Measurements from ENCODE around the gene RASL10A.

DNA sequence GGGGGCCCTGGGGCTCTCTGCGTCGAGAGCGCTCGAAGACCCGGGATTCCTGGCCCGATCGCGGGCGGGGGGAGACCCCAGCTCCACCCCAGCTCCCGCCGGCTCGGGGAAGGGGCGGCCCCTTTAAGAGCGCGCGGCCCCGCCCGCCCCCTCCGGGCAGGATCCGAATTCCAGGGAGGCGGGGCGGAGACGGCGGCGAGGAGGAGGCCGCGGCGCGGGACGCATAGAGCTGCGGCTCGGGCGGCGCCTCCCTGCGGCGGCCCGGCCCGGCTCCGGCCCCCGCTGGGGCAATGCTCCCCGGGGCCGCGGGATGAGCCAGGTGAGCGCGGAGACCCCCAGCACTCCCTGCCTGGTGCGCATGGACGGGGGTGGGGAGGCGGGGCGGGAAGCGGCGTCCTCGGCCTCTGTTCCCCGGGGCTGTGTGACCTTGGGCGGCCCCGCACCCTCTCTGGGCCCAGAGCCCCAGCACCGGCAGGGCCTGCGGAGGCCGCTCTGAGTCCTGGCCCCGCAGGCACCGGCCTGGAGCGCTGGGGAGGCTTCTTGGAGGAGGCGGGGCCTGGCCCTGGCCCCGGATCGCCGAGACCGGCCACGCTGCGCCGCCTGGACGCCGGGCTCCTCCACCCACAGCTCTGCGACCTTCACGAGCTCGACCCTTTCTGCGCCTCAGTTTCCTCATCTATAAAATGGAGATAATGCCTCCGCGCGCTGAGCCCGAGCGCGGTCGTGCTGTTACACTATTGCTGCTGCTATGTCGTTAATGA is 8.5 kb downstream of the RASL10A start:
- TF ChIP-seq EZH2 (IDR thresholded peaks at IDR 0.05; ENCODE audit: low read length, missing control alignments): no peak
- TF ChIP-seq, protein P1, sequence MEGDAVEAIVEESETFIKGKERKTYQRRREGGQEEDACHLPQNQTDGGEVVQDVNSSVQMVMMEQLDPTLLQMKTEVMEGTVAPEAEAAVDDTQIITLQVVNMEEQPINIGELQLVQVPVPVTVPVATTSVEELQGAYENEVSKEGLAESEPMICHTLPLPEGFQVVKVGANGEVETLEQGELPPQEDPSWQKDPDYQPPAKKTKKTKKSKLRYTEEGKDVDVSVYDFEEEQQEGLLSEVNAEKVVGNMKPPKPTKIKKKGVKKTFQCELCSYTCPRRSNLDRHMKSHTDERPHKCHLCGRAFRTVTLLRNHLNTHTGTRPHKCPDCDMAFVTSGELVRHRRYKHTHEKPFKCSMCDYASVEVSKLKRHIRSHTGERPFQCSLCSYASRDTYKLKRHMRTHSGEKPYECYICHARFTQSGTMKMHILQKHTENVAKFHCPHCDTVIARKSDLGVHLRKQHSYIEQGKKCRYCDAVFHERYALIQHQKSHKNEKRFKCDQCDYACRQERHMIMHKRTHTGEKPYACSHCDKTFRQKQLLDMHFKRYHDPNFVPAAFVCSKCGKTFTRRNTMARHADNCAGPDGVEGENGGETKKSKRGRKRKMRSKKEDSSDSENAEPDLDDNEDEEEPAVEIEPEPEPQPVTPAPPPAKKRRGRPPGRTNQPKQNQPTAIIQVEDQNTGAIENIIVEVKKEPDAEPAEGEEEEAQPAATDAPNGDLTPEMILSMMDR (conservative IDR thresholded peaks at IDR 0.05 in 1 of 2, IDR thresholded peaks at IDR 0.05 in 1 of 2; ENCODE audit: low read depth in 1 of 2, low read length in 2 of 2): no peak

Data from fibroblast of lung (primary cell).